ENCODE measurements around the gene RALGAPA2. TPM values are rescaled to one million over a fixed set of nuclear protein-coding genes. Genes with fewer than 3 reads are reported as not detected.
A peak's percentile ranks its signal among the peaks of the same experiment; 100 is the strongest.

RALGAPA2 gene
- total and polyA plus RNA-seq, 2 of the 13 experiments (the other 11 are each of a cell fraction or from before 2014, with no cell fraction given), result 13.8 to 17.7 TPM

GRCh38 chr20:20364593-20365479 lies 347.6 kb downstream of the RALGAPA2 start:
- WGBS (ENCODE audit: low lambda C conversion rate), result 47% methylated on average over 70 of the region's 70 CpGs
- H3K4me3 ChIP-seq (replicated peaks in 1 of 3; ENCODE audit: insufficient read depth in 1 of 3, low read depth in 2 of 3, low read length in 3 of 3), result peak overlapping the region in 1 of 3 experiments; percentile 35; a peak in 1 of 6 replicates
- H3K9me3 ChIP-seq (ENCODE audit: low read length), result no peaks in the 10 kb centered on the region
- FAIRE-seq, result no peak
- POLR2A ChIA-PET, result no interaction called here
- peaks cover 25 to 77% of the 10 kb centered on the region in 2 experiments for H3K27me3 ChIP-seq (ENCODE audit: control insufficient read depth in 1 of 2, insufficient read depth in 2 of 2, low read length in 2 of 2)
- no peak overlapping the region for H3K4me2 ChIP-seq (ENCODE audit: low read depth, low read length)
- H3K9ac ChIP-seq (ENCODE audit: insufficient read depth, low read depth, low read length), result no peak overlapping the region
- no peaks in the 10 kb centered on the region; the same call in 1 of the 2 replicates for H4K20me1 ChIP-seq (ENCODE audit: insufficient read depth, low read length)
- no peak for ATAC-seq
- H3K4me1 ChIP-seq (ENCODE audit: insufficient read depth, low read length), result peaks cover 31% of the 10 kb centered on the region; the same call in 1 of the 2 replicates
- BruUV-seq (replicated peaks), result no TSS peak
- CTCF ChIA-PET (ENCODE audit: low intra/inter-chr PET ratio, low total read pairs), result no interaction called here
- no peak for DNase-seq (ENCODE audit: low spot score)
- H3K36me3 ChIP-seq (replicated peaks in 1 of 2; ENCODE audit: control insufficient read depth in 1 of 2, insufficient read depth in 2 of 2, low read length in 2 of 2), result no peaks in the 10 kb centered on the region
- no peak overlapping the region for H3K27ac ChIP-seq (ENCODE audit: extremely low read length, insufficient read depth, low read length)
- no peak overlapping the region for H2AFZ ChIP-seq (ENCODE audit: low read length)
- intact Hi-C loops (cut with micrococcal nuclease; ENCODE audit: unreplicated experiment), result loop anchor here (5.0 kb wide), 1 partner anchor 283 kb away; no protein-coding TSS in a partner anchor
- H3K79me2 ChIP-seq (ENCODE audit: insufficient read depth, low read length), result no peaks in the 10 kb centered on the region
- in situ Hi-C loops (cut with HindIII; ENCODE audit: extremely low pct_ligation_motif_present, low pct_unique_long_range_greater_than_20kb), result loop anchor here (5.0 kb wide), 1 partner anchor 202 kb away; no protein-coding TSS in a partner anchor
- no peak for TF ChIP-seq HOXA9 (CRISPR knock-in tag; IDR thresholded peaks at IDR 0.05; ENCODE audit: borderline replicate concordance)
- no peak for TF ChIP-seq TIGD3 (CRISPR knock-in tag; IDR thresholded peaks at IDR 0.05; ENCODE audit: borderline replicate concordance)
- no peak for TF ChIP-seq ZSCAN30 (CRISPR knock-in tag; IDR thresholded peaks at IDR 0.05)
- TF ChIP-seq CTCF (CRISPR knock-in tag; IDR thresholded peaks at IDR 0.05), result peak; percentile 22; the same call in 1 of the 2 replicates
- no peak for TF ChIP-seq ZNF652 (CRISPR knock-in tag; IDR thresholded peaks at IDR 0.05; ENCODE audit: borderline replicate concordance, low read depth)
- no peak for TF ChIP-seq MZF1 (CRISPR knock-in tag; IDR thresholded peaks at IDR 0.05; ENCODE audit: borderline replicate concordance)
- no peak for TF ChIP-seq ZNF142 (CRISPR knock-in tag; IDR thresholded peaks at IDR 0.05)
- TF ChIP-seq ZNF160 (CRISPR knock-in tag; IDR thresholded peaks at IDR 0.05), result no peak
- no peak for TF ChIP-seq BATF2 (CRISPR knock-in tag; IDR thresholded peaks at IDR 0.05)
- TF ChIP-seq ZMAT3 (CRISPR knock-in tag; conservative IDR thresholded peaks at IDR 0.05), result no peak
- TF ChIP-seq MAFG (CRISPR knock-in tag; IDR thresholded peaks at IDR 0.05), result no peak
- no peak for TF ChIP-seq HNRNPL (IDR thresholded peaks at IDR 0.05; ENCODE audit: low read depth, low read length)
- TF ChIP-seq ZNF501 (CRISPR knock-in tag; IDR thresholded peaks at IDR 0.05), result peak; percentile 27; the same call in 1 of the 2 replicates

Data from HepG2 (cell line).